ENCODE results near the gene COMT.
"Not testable (repeated sequence)": the region's sequence is repeated elsewhere in the genome, so short reads cannot be mapped to it uniquely, and the experiment has no call there.

- TF ChIP-seq CTCF (conservative IDR thresholded peaks at IDR 0.05; ENCODE audit: low read depth, low read length); BHLHE40 (IDR thresholded peaks at IDR 0.05; ENCODE audit: low read depth, low read length); RAD21 (IDR thresholded peaks at IDR 0.05; ENCODE audit: low read length); CHD1 (IDR thresholded peaks at IDR 0.05; ENCODE audit: low read depth, low read length); MAZ (IDR thresholded peaks at IDR 0.05; ENCODE audit: borderline replicate concordance, low read depth, low read length): not testable (repeated sequence)
Measured at GRCh38 chr22:19926028-19926427, 15.5 kb upstream of the COMT start.
